Left renal cortex interstitium (tissue), 4 donors: ENCODE measurements around the gene COX8C. TPM values are rescaled to one million over a fixed set of nuclear protein-coding genes. Genes with fewer than 3 reads are reported as not detected.
"Not testable (repeated sequence)": the region's sequence is repeated elsewhere in the genome, so short reads cannot be mapped to it uniquely, and the experiment has no call there.

ENCODE experiments used
- DNase-seq, 4 donors: peaks; one replicate each; pipeline ENCODE4 v3.0.0-alpha.2; 2013; ENCODE audit warnings: low read depth in 4 of 4, low spot score in 2 of 4, missing footprints in 1 of 4
- polyA plus RNA-seq, 4 donors: library from polyadenylated mRNA; unstranded; fragments of 120-200 nt; gene quantifications; one replicate each; pipeline ENCODE4 v1.2.1, GENCODE V29; 2013; ENCODE audit not compliant: insufficient read length in 4 of 4

COX8C gene
- polyA plus RNA-seq, 4 donors = 0.33 to 1.3 (median 0.42) TPM

GRCh38 chr14:93354873-93355272 lies 7.9 kb downstream of the COX8C start:
- not testable (repeated sequence) for DNase-seq

GRCh38 chr14:93368996-93369712 lies 22.2 kb downstream of the COX8C start:
- DNase-seq = peak in 1 of 4 donors; percentile 41

GRCh38 chr14:93369713-93370266 lies 22.8 kb downstream of the COX8C start:
- no peak for DNase-seq

- DNase-seq = no peak
Observed at GRCh38 chr14:93375673-93376156, 28.7 kb downstream of the COX8C start.

- no peak for DNase-seq
Observed at GRCh38 chr14:93379831-93380230, 32.8 kb downstream of the COX8C start.

GRCh38 chr14:93381644-93382043 lies 34.7 kb downstream of the COX8C start:
- no peak for DNase-seq

- DNase-seq = not testable (repeated sequence)
Observed at GRCh38 chr14:93384256-93384655, 37.3 kb downstream of the COX8C start.

GRCh38 chr14:93395231-93395630 lies 48.2 kb downstream of the COX8C start:
- no peak for DNase-seq

- no peak for DNase-seq
Observed at GRCh38 chr14:93396456-93396855, 49.5 kb downstream of the COX8C start.

Other genes with a start within 250 kb of the COX8C start
- 10 to 100 TPM; 26.9 to 36.1 (median 34.2) TPM for gene ITPK1, start 231.3 kb upstream of the COX8C start, polyA plus RNA-seq
- 10 to 100 TPM; 37.2 to 46.0 (median 43.7) TPM for gene MOAP1, start 162.3 kb upstream of the COX8C start, polyA plus RNA-seq
- gene LYSET, start 161.9 kb upstream of the COX8C start, polyA plus RNA-seq = 10 to 100 TPM; 34.2 to 42.5 (median 39.4) TPM
- gene GON7, start 140.1 kb upstream of the COX8C start, polyA plus RNA-seq = 10 to 100 TPM; 17.5 to 20.9 (median 19.6) TPM
- gene UBR7, start 139.9 kb upstream of the COX8C start, polyA plus RNA-seq = 10 to 100 TPM; 35.4 to 43.1 (median 36.6) TPM
- gene BTBD7, start 14.1 kb upstream of the COX8C start, polyA plus RNA-seq = 10 to 100 TPM; 42.6 to 59.2 (median 49.0) TPM
- 1 to 10 TPM in 2 of 4 donors, under 1 TPM in 2; 0.75 to 1.5 (median 1.1) TPM for gene UNC79, start 83.8 kb downstream of the COX8C start, polyA plus RNA-seq